SK-N-MC (cell line): Measurements from ENCODE around the gene DLG1.

Experiments used
- EZH2 ChIP-seq: fragments of 200-600 bp; sonication (generic); IDR thresholded peaks from one replicate; pipeline ENCODE4 v1.6.1; 2017; ENCODE audit warnings: antibody characterized with exemption
- FOXP2 ChIP-seq: optimal IDR thresholded peaks from 2 replicates; pipeline ENCODE3; 2011; ENCODE audit warnings: mild to moderate bottlenecking, moderate library complexity; ENCODE audit not compliant: insufficient read depth; ENCODE audit errors: extremely low read length, control extremely low read depth
- POLR2AphosphoS5 ChIP-seq: IDR thresholded peaks from 2 replicates; pipeline ENCODE4 v1.6.1; 2012; ENCODE audit warnings: mild to moderate bottlenecking, low read depth, low read length, borderline replicate concordance

GRCh38 chr3:197111685-197112084 lies 186.7 kb downstream of the DLG1 start:
- TF ChIP-seq POLR2AphosphoS5 (no peak), EZH2 (no peak), FOXP2 (no peak)
